Stimulated activated CD8-positive, alpha-beta memory T cell treated with anti-CD3 and anti-CD28 coated beads, Interleukin-4, amount 100 ng/mL, for 48 hours (primary cell): Measurements from ENCODE around the gene KCNC3.

ENCODE experiments used
- DNase-seq: peaks from one replicate; pipeline ENCODE4 v3.0.0-alpha.2; 2020

The KCNC3 gene

DNA sequence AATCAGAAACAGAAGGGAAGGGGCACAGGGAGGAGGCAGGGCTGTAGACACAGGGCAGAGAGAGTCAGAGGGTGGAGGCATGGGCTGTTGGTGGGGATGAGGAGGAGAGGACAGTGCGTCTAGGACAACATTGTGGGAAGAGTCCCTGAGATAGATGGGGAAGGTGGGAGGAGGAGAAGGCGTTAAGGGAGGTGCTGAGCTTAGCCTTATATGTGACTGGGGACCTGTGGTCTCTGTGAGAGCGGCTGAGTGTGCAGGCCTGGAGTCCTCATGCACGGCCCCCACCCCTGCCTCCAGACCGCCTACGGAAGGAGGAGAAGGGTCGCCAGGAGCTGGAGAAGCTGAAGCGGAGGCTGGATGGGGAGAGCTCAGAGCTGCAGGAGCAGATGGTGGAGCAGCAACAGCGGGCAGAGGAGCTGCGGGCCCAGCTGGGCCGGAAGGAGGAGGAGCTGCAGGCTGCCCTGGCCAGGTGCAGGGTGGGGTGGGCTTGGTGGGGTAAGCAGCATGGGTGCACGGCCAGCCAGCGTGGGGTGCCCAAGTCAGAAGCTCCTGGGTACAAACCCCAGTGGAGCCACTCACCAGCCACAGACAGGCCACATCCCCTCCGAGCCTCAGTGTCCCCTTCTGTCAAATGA lies 56.8 kb downstream of the KCNC3 start:
- DNase-seq = no peak

DNA sequence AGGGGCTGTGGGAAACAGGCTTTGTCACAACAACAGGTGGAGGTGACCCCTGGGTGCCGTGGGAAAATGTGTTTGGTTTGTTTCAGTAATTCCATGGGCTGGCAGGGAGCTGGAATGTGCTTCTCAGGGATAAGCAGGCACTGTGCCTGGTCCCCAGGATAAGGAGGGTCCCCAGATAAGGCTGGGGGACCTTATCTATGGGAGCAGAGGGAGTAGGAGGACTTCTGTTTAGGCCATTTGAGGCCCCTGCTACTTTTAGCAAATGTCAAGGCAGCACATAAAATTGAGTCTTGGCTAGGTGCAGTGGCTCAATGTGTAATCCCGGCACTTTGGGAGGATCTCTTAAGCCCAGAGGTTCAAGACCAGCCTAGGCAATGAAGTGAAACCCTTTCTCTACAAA lies 59.5 kb downstream of the KCNC3 start:
- DNase-seq = no peak

DNA sequence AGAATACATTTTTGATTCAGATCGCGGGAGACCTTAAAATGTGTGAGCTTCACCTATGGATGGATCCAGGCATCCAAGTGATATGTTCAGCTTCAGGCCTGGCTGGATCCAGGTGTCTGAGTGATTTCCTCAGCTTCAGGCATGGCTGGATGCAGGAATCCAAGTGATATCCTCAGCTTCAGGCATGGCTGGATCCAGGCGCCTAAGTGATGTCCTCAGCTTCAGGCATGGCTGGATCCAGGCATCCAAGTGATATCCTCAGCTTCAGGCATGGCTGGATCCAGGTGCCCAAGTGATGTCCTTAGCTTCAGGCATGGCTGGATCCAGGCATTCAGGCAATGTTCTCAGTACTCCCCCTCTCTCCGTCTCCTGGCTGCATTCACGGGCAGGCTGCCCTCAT lies 60.7 kb downstream of the KCNC3 start:
- no peak for DNase-seq

DNA sequence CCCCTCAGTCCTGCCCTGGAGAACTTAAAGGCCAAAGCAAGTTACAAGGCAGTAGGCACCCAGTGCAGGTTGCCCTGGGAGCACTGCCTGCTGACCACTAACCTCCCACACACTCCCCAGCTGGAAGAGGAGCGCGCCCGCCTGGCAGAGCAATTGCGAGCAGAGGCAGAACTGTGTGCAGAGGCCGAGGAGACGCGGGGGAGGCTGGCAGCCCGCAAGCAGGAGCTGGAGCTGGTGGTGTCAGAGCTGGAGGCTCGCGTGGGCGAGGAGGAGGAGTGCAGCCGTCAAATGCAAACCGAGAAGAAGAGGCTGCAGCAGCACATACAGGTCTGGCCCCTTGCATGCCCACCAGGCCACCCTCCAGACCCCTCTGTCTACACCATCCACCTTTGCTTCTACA lies 61.1 kb downstream of the KCNC3 start:
- no peak for DNase-seq

DNA sequence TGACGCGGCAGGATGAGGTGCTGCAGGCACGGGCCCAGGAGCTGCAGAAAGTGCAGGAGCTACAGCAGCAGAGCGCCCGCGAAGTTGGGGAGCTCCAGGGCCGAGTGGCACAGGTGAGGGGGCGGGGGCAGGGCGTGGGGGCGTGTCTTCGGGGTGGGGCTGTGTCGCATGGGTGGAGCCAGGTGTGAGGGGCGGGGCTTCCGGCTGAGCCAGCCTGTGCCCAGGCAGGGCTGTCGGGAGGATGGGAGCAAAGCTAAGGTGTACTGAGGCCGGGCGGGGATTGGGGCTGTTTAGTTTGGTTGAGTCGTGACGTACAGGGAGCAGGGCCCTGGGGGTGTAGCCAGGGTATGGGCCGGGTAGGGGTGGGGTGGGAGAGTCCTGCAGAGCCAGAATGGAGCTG lies 62.3 kb downstream of the KCNC3 start:
- DNase-seq = peak; percentile 72

DNA sequence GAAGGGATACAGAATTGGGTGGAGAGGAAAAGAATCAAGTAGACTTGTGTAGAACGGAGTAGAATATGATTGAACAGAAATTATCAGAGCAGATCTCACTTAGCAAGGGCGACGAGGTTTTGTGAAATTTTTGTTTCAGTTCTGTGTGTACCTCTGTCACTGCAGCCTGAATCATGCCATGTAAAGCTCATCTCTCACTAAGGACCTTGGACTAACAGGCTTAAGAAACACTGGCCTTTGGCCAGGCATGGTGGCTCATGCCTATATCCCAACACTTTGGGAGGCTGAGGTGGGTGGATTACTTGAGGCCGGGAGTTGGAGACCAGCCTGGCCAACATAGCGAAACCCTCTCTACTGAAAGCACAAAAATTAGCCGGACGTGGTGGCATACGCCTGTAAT lies 63.1 kb downstream of the KCNC3 start:
- DNase-seq = no peak

DNA sequence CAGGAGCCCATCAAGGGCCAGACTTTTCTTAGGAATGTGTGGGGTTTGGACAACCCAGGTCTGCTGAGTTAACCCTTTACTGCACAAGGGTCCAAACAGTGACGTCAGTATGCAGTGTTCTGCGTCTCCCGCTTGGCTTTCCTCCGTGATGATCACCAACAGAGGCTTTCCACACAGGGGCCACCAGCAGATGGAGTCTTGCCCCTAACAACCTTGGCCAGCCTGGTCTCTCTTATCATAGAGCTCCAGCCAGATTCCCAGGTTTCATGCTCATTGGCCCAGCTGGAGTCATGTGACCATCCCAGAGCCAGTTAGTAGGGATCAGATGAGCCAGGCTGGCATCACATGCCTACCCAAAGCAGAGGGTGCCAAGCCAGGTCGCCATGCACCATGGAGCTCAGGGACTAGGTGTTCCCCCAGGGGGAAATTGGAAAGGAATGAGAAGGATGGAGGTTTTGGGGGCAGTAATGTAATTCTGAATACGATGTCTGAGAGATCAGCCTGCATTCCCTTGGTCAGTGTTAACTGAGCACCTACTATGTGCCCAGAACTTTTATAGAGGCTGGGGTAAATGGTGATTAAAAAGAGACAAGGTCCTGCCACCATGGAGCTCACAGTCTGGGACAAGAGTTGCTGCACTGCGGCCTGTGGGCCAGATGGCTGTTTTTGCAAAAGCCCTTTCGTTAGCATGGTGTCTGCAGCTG lies 64.5 kb downstream of the KCNC3 start:
- DNase-seq = no peak

DNA sequence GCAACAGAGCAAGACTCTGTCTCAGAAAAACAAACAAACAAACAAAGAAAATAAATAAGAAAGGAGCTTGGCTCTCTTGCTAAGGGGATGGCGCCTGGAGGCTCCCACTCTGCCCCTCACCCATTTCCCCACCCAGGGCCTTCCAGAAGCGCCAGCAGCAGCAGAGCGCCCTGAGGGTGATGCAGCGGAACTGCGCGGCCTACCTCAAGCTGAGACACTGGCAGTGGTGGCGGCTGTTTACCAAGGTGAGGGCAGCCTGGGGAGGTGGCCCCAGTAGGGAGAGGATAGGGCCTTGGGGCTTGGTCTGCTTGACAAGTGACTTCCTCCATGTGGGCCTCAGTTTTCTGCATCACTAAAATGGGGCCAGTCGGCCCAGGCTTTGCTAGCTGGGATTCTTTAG lies 66.0 kb downstream of the KCNC3 start:
- DNase-seq = no peak
